GM18511 (cell line): Measurements from ENCODE around the gene KCNJ4.
"Not testable (repeated sequence)": the region's sequence is repeated elsewhere in the genome, so short reads cannot be mapped to it uniquely, and the experiment has no call there.

Experiments
- ATAC-seq: cut with Tn5 transposase; IDR thresholded peaks from one replicate; pipeline ENCODE4 v1.9.1; 2021; ENCODE audit warnings: mild to moderate bottlenecking, moderate library complexity; ENCODE audit not compliant: unreplicated experiment

The KCNJ4 gene

DNA sequence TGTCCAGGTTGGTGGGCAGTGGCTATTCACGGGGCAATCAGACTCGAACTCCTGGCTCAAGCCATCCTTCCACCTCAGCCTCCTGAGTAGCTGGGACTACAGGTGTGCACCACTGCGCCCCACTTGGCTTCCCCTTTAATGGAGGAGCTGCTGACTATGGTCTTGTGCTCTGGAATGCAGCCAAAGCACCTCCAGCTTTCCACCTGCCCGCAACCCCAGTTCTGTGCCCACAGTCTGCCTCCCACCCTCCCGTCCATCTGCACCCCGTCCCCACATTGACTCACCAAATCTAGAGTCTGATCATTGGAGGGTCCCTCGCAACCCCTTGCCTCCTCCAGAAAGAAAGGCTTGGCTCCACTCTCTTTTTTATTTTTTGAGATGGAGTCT is 41.0 kb downstream of the KCNJ4 start:
- no peak for ATAC-seq

- no peak for ATAC-seq
Observed at GRCh38 chr22:38413085-38414008, 41.7 kb downstream of the KCNJ4 start.

GRCh38 chr22:38412435-38413084 is 42.4 kb downstream of the KCNJ4 start:
- no peak for ATAC-seq

- ATAC-seq, result no peak
Observed at GRCh38 chr22:38411016-38411415, 44.0 kb downstream of the KCNJ4 start.

DNA sequence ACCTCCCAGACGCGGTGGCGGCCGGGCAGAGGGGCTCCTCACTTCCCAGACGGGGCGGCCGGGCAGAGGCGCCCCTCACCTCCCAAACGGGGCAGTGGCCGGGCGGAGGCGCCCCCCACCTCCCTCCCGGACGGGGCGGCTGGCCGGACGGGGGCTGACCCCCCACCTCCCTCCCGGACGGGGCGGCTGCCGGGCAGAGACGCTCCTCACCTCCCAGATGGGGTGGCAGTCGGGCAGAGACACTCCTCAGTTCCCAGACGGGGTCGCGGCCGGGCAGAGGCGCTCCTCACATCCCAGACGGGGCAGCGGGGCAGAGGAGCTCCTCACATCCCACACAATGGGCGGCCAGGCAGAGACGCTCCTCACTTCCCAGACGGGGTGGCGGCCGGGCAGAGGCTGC is 45.1 kb downstream of the KCNJ4 start:
- ATAC-seq, result not testable (repeated sequence)

- no peak for ATAC-seq
Observed at GRCh38 chr22:38406617-38407016, 48.4 kb downstream of the KCNJ4 start.

DNA sequence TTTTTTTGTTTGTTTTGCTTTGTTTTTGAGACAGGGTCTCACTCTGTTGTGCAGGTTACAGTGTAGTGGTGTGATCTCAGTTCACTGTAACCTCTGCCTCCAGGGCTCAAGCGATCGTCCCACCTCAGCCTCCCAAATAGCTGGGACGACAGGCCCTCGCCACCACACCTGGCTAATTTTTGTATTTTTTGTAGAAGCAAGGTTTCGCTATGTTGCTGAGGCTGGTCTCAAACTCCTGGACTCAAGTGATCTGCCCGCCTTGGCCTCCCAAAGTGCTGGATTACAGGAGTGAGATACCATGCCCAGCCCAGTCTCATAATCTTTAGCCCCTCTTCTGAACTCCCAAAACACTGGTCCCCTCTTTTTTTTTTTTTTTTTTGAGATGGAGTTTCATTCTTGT is 50.6 kb downstream of the KCNJ4 start:
- no peak for ATAC-seq

- ATAC-seq, result no peak
Observed at GRCh38 chr22:38403812-38404211, 51.2 kb downstream of the KCNJ4 start.

- no peak for ATAC-seq
Observed at GRCh38 chr22:38402204-38402603, 52.8 kb downstream of the KCNJ4 start.

- no peak for ATAC-seq
Observed at GRCh38 chr22:38401336-38402084, 53.5 kb downstream of the KCNJ4 start.

GRCh38 chr22:38400256-38400655 is 54.7 kb downstream of the KCNJ4 start:
- not testable (repeated sequence) for ATAC-seq

- peak; percentile 62 for ATAC-seq
Observed at GRCh38 chr22:38398609-38399461, 56.2 kb downstream of the KCNJ4 start.

DNA sequence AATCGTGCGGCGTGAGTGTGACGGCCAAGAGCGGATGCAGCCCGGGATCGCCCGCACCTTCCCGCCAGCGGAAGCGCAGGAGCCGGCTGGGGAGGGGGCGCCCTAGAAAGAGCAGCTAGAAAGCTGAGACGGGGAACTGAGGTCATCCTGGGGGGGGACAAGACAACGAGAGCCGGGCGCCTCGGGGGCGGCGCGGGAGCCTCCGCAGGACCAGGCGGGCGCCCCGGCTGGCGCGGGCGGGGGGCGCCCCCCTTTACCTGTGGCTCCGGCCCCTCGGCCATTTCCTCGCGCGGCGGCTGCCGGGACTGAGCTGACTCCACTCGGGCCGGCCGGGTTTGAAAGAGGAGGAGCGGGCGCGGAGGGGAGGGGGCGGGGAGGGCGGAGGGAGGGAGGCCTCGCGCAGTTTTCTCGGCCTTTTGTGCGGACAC is 56.8 kb downstream of the KCNJ4 start:
- ATAC-seq, result peak; percentile 21

- ATAC-seq, result no peak
Observed at GRCh38 chr22:38397189-38398085, 57.6 kb downstream of the KCNJ4 start.

DNA sequence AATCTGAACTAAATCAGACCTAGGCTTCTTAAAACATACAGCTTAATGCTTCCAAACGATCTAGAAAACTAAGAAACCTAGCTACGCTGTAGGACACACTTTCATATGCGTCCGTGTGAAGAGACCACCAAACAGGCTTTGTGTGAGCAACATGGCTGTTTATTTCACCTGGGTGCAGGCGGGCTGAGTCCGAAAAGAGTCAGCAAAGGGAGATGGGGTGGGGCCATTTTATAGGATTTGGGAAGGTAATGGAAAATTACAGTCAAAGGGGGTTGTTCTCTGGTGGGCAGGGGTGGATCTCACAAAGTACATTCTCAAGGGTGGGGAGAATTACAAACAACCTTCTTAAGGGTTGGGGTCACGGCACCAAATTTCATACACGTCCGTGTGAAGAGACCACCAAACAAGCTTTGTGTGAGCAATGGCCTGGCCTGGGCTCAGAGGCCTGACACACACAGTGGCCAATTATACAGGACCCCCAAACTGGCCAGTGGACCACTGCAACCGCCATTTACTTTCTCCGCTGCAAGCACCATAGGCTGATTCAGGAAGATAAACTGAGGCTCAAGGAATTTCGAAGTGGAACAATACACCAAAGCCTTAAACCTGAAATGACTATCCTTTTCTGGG is 58.4 kb downstream of the KCNJ4 start:
- not testable (repeated sequence) for ATAC-seq

GRCh38 chr22:38395944-38396343 is 59.1 kb downstream of the KCNJ4 start:
- ATAC-seq, result not testable (repeated sequence)

DNA sequence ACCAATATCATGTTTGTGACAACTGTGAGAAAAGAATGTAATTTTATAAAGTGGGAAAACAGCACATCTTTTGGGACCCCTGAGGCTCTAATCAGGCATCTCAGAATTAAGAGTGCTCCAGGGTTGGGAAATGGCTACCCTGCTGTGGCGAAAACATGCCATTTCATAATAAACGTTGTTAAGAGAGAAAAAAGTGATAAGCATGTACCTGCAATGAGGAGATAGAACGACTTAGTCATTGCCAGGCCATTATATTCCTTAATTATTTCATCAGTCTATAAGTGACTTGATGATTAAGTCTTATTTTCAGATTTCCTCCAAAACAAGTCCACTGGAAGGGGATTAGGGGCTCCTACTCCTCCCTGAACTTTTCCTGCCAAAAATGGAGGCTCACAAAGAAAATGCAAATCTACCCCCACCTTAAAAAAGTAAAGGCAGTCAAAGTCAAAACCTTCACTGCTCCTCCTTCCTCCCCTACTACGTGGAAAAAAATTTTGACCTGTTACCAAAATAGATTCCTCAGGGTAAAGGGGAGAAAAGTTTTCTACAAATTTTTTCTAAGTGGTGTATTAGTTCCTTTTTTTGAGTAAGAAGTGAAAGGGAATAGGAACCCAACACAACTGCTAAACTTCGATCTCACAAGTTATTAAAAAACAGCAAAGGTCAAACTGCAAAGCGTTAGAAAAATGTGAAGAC is 59.9 kb downstream of the KCNJ4 start:
- ATAC-seq, result not testable (repeated sequence)

- ATAC-seq, result peak; percentile 52
Observed at GRCh38 chr22:38389428-38389818, 65.6 kb downstream of the KCNJ4 start.
